A673 (cell line): Measurements from ENCODE around the gene YWHAH. TPM values are rescaled to one million over a fixed set of nuclear protein-coding genes. Genes with fewer than 3 reads are reported as not detected.
"Not testable (repeated sequence)": the region's sequence is repeated elsewhere in the genome, so short reads cannot be mapped to it uniquely, and the experiment has no call there.

Source experiments
- BruUV-seq: library from RNA; stranded (reverse); fragments of 400-500 nt; replicated peaks from 2 replicates; lab custom pipeline; 2021; lab: Mats Ljungman, UMichigan
- CTCF ChIA-PET: fragments of 300-600 bp; sonication (Branson Sonifier 250); formaldehyde crosslinking; loops from one replicate; lab custom pipeline; 2022; ENCODE audit warnings: antibody characterized with exemption; lab: Charles Lee
- POLR2A ChIA-PET: fragments of 300-600 bp; sonication (Branson Sonifier 250); formaldehyde crosslinking; loops from one replicate; lab custom pipeline; 2022; ENCODE audit warnings: antibody characterized with exemption; ENCODE audit not compliant: low non-redundant PET; lab: Charles Lee
- DNase-seq: peaks from one replicate; pipeline ENCODE4 v3.0.0-alpha.2; 2015; ENCODE audit warnings: low spot score
- H3K27ac ChIP-seq: fragments of 200-600 bp; sonication (generic); 2 replicates; pipeline ENCODE4 v1.5.1; 2016; ENCODE audit warnings: mixed run types, low read depth, mild to moderate bottlenecking, mixed read lengths, antibody characterized with exemption, low read length; ENCODE audit not compliant: poor library complexity, severe bottlenecking
- H3K27me3 ChIP-seq: fragments of 200-600 bp; sonication (generic); replicated peaks from 2 replicates; pipeline ENCODE4 v1.6.1; 2017; ENCODE audit warnings: mixed run types, low read depth, mild to moderate bottlenecking, mixed read lengths, antibody characterized with exemption, low read length; ENCODE audit not compliant: insufficient read depth, poor library complexity
- H3K36me3 ChIP-seq: fragments of 200-600 bp; sonication (generic); 2 replicates; pipeline ENCODE4 v1.6.1; 2016; ENCODE audit warnings: mixed run types, mild to moderate bottlenecking, mixed read lengths, antibody characterized with exemption, low read length; ENCODE audit not compliant: insufficient read depth, poor library complexity, severe bottlenecking
- H3K4me1 ChIP-seq: fragments of 200-600 bp; sonication (generic); 2 replicates; pipeline ENCODE4 v1.6.1; 2017; ENCODE audit warnings: mixed run types, mild to moderate bottlenecking, mixed read lengths, antibody characterized with exemption, low read length; ENCODE audit not compliant: insufficient read depth, poor library complexity, severe bottlenecking
- H3K4me3 ChIP-seq: fragments of 200-600 bp; sonication (generic); 2 replicates; pipeline ENCODE4 v1.5.1; 2016; ENCODE audit warnings: low read depth, mixed run types, mild to moderate bottlenecking, mixed read lengths, low read length; ENCODE audit not compliant: poor library complexity, severe bottlenecking
- H3K9me3 ChIP-seq: fragments of 200-600 bp; sonication (generic); 2 replicates; pipeline ENCODE4 v1.6.1; 2016; ENCODE audit warnings: mixed run types, low read depth, mild to moderate bottlenecking, mixed read lengths, antibody characterized with exemption, low read length; ENCODE audit not compliant: poor library complexity, severe bottlenecking
- CTCF ChIP-seq: fragments of 300-800, 200-600 bp; sonication (generic); conservative IDR thresholded peaks from 2 replicates; pipeline ENCODE4 v1.5.1; 2017; ENCODE audit warnings: low read depth, mild to moderate bottlenecking, antibody characterized with exemption, low read length, moderate library complexity, mixed read lengths
- EZH2 ChIP-seq: fragments of 200-600 bp; sonication (generic); IDR thresholded peaks from 2 replicates; pipeline ENCODE4 v1.6.1; 2017; ENCODE audit warnings: borderline replicate concordance, low read depth, mild to moderate bottlenecking, mixed read lengths, antibody characterized with exemption, low read length; ENCODE audit not compliant: poor library complexity, severe bottlenecking
- intact Hi-C: fragments of 100-400 bp; cut with micrococcal nuclease; formaldehyde crosslinking; loops from one replicate; pipeline ENCODE4 v1.10.0; 2022; ENCODE audit not compliant: unreplicated experiment
- total RNA-seq: library from RNA; stranded (reverse); gene quantifications from 2 replicates; pipeline ENCODE4 v1.2.3, GENCODE V29; 2021

The YWHAH gene
- total RNA-seq, 1 experiment from 2014 or later, result 177 TPM

GRCh38 chr22:31977939-31978338 is 33.6 kb downstream of the YWHAH start:
- no peak overlapping the region for H3K4me3 ChIP-seq
- BruUV-seq, result no TSS peak
- no peak for DNase-seq
- no peaks in the 10 kb centered on the region for H3K36me3 ChIP-seq
- H3K9me3 ChIP-seq, result no peaks in the 10 kb centered on the region
- ChIA-PET CTCF (interaction anchor here (1.2 to 1.5 kb wide), 2 partner anchors 104 to 288 kb away, joined by 6 to 8 read pairs; no protein-coding TSS in a partner anchor), POLR2A (no interaction called here)
- no peak for TF ChIP-seq EZH2
- TF ChIP-seq CTCF, result no peak
- H3K4me1 ChIP-seq, result no peaks in the 10 kb centered on the region
- H3K27me3 ChIP-seq, result no peaks in the 10 kb centered on the region
- intact Hi-C loops, result loop anchor here (1.0 to 10.0 kb wide), 5 partner anchors 103 to 494 kb away; partner anchors contain the start of genes FBXO7 and RFPL2
- no peak overlapping the region for H3K27ac ChIP-seq

GRCh38 chr22:31980628-31981027 is 36.3 kb downstream of the YWHAH start:
- POLR2A ChIA-PET, result no interaction called here
- TF ChIP-seq CTCF, result no peak
- no peak for TF ChIP-seq EZH2
- BruUV-seq, result no TSS peak

GRCh38 chr22:31981976-31982375 is 37.6 kb downstream of the YWHAH start:
- intact Hi-C loops, BruUV-seq, H3K4me3 ChIP-seq, CTCF ChIA-PET, POLR2A ChIA-PET, H3K27me3 ChIP-seq, DNase-seq, H3K4me1 ChIP-seq, H3K27ac ChIP-seq, H3K9me3 ChIP-seq, H3K36me3 ChIP-seq: not testable (repeated sequence)

More at GRCh38 chr22:31980628-31981027, 36.3 kb downstream of the YWHAH start:
- Histone ChIP-seq H3K27ac (no peak overlapping the region), H3K27me3 (no peaks in the 10 kb centered on the region), H3K36me3 (no peaks in the 10 kb centered on the region), H3K4me3 (no peak overlapping the region), H3K9me3 (no peaks in the 10 kb centered on the region), H3K4me1 (no peaks in the 10 kb centered on the region)
- DNase-seq, result no peak
- intact Hi-C loops, result no loop called here
- CTCF ChIA-PET, result no interaction called here
